SK-N-SH treated with all-trans-retinoic acid at 6 μM for 48 hours (cell line): ENCODE results near the gene POU1F1.

ENCODE experiments used
- CSDC2 ChIP-seq: fragments of 250-450 bp; sonication (Bioruptor Pico); IDR thresholded peaks from 2 replicates; pipeline ENCODE4 v1.5.0; 2020; ENCODE audit warnings: mild to moderate bottlenecking, moderate library complexity
- GLIS3 ChIP-seq: fragments of 250-450 bp; sonication (Bioruptor Pico); IDR thresholded peaks from 2 replicates; pipeline ENCODE4 v1.5.0; 2020; ENCODE audit warnings: mild to moderate bottlenecking, moderate library complexity
- PATZ1 ChIP-seq: fragments of 250-450 bp; sonication (Bioruptor Pico); IDR thresholded peaks from 2 replicates; pipeline ENCODE4 v1.8.0; 2020; ENCODE audit warnings: mild to moderate bottlenecking, moderate library complexity, borderline replicate concordance
- PPARA ChIP-seq: fragments of 250-450 bp; sonication (Bioruptor Pico); IDR thresholded peaks from 2 replicates; pipeline ENCODE4 v1.5.0; 2020; ENCODE audit warnings: mild to moderate bottlenecking, borderline replicate concordance
- SNAI2 ChIP-seq: fragments of 250-450 bp; sonication (Bioruptor Pico); IDR thresholded peaks from 2 replicates; pipeline ENCODE4 v1.5.0; 2020; ENCODE audit warnings: mild to moderate bottlenecking, moderate library complexity
- ZNF565 ChIP-seq: fragments of 450-650 bp; formaldehyde crosslinking; conservative IDR thresholded peaks from 2 replicates; pipeline ENCODE4 v1.5.0; 2020; ENCODE audit warnings: low read depth, mild to moderate bottlenecking, moderate library complexity

DNA sequence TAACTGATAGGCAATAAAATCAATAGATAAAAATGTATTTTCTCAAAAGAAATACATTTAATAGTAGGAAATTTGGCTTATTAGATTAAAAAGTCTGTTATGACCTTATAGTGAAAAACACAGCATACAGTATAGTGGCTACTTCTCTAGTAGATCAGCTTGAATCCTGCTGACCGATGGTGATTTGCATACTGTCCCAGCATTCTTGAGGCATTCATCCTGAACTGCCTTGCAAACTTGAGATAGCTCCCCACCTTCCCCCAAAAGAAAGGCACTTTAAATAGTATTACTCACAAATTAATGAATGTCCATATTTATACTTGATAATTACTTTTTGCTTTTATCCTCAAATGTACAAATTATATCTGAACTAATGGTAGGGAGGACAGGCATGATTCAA, 42.6 kb downstream of the POU1F1 start:
- TF ChIP-seq CSDC2 (CRISPR knock-in tag) = no peak
- no peak for TF ChIP-seq ZNF565 (CRISPR knock-in tag)
- no peak for TF ChIP-seq GLIS3 (CRISPR knock-in tag)
- TF ChIP-seq SNAI2 (CRISPR knock-in tag) = no peak
- TF ChIP-seq PPARA (CRISPR knock-in tag) = no peak
- no peak for TF ChIP-seq PATZ1
